HG03280 (cell line): Measurements from ENCODE around the gene SNTB2.

Source experiments
- ATAC-seq: cut with Tn5 transposase; IDR thresholded peaks from one replicate; pipeline ENCODE4 v1.9.1; 2021; ENCODE audit warnings: mild to moderate bottlenecking, moderate library complexity; ENCODE audit not compliant: unreplicated experiment

Gene SNTB2

GRCh38 chr16:69316595-69317034 lies 129.7 kb downstream of the SNTB2 start:
- ATAC-seq: no peak

GRCh38 chr16:69318177-69318910 lies 131.4 kb downstream of the SNTB2 start:
- ATAC-seq: no peak

GRCh38 chr16:69318911-69319289 lies 131.9 kb downstream of the SNTB2 start:
- no peak for ATAC-seq

- ATAC-seq: no peak
Measured at GRCh38 chr16:69319381-69319780, 132.4 kb downstream of the SNTB2 start.

GRCh38 chr16:69319826-69320739 lies 133.1 kb downstream of the SNTB2 start:
- ATAC-seq: no peak

- ATAC-seq: no peak
Measured at GRCh38 chr16:69320740-69321073, 133.7 kb downstream of the SNTB2 start.

- ATAC-seq: no peak
Measured at GRCh38 chr16:69321080-69321479, 134.1 kb downstream of the SNTB2 start.

- no peak for ATAC-seq
Measured at GRCh38 chr16:69322343-69322742, 135.4 kb downstream of the SNTB2 start.

- no peak for ATAC-seq
Measured at GRCh38 chr16:69323415-69323814, 136.5 kb downstream of the SNTB2 start.

GRCh38 chr16:69324013-69324531 lies 137.1 kb downstream of the SNTB2 start:
- no peak for ATAC-seq

- no peak for ATAC-seq
Measured at GRCh38 chr16:69324585-69325253, 137.8 kb downstream of the SNTB2 start.

- ATAC-seq: no peak
Measured at GRCh38 chr16:69325784-69326171, 138.8 kb downstream of the SNTB2 start.

- ATAC-seq: no peak
Measured at GRCh38 chr16:69326172-69326873, 139.4 kb downstream of the SNTB2 start.

GRCh38 chr16:69327585-69328310 lies 140.8 kb downstream of the SNTB2 start:
- no peak for ATAC-seq

- ATAC-seq: no peak
Measured at GRCh38 chr16:69328854-69329316, 141.9 kb downstream of the SNTB2 start.

GRCh38 chr16:69329369-69330285 lies 142.7 kb downstream of the SNTB2 start:
- peak; percentile 37 for ATAC-seq

GRCh38 chr16:69330286-69331109 lies 143.5 kb downstream of the SNTB2 start, which contains the start of gene PDF:
Gene PDF (minus strand): TSS chr16:69330588. CDS start chr16:69330570, 18 bp downstream.
- ATAC-seq: peak; percentile 92

- ATAC-seq: no peak
Measured at GRCh38 chr16:69334696-69335095, 147.7 kb downstream of the SNTB2 start.
